Muscle layer of duodenum (tissue), 2 donors: ENCODE results near the gene DLG5.

Source experiments
- H3K27ac ChIP-seq: one replicate; pipeline ENCODE4 v1.7.0; 2013; ENCODE audit warnings: mild to moderate bottlenecking, low read length
- H3K27me3 ChIP-seq: one replicate; pipeline ENCODE4 v1.7.0; 2013; ENCODE audit warnings: low read depth, mild to moderate bottlenecking, control low read depth, low read length
- H3K36me3 ChIP-seq, 2 donors: one replicate each; pipeline ENCODE4 v1.7.0; 2013; ENCODE audit warnings: low read length in 2 of 2, control low read depth in 1 of 2, mild to moderate bottlenecking in 1 of 2; ENCODE audit not compliant: insufficient read depth in 2 of 2, control insufficient read depth in 1 of 2
- H3K4me1 ChIP-seq, 2 donors: one replicate each; pipeline ENCODE4 v1.7.0; 2013; ENCODE audit warnings: low read length in 2 of 2, mild to moderate bottlenecking in 2 of 2, control low read depth in 1 of 2, moderate library complexity in 1 of 2; ENCODE audit not compliant: insufficient read depth in 2 of 2, control insufficient read depth in 1 of 2
- H3K4me3 ChIP-seq, 2 donors: one replicate each; pipeline ENCODE4 v1.7.0; 2013; ENCODE audit warnings: low read length in 2 of 2, low read depth in 1 of 2, mild to moderate bottlenecking in 1 of 2
- H3K9me3 ChIP-seq, 2 donors: one replicate each; pipeline ENCODE4 v1.7.0; 2013; ENCODE audit warnings: low read length in 2 of 2, control low read depth in 1 of 2, mild to moderate bottlenecking in 1 of 2; ENCODE audit not compliant: control insufficient read depth in 1 of 2
- donor health status: healthy.

DLG5 gene

DNA sequence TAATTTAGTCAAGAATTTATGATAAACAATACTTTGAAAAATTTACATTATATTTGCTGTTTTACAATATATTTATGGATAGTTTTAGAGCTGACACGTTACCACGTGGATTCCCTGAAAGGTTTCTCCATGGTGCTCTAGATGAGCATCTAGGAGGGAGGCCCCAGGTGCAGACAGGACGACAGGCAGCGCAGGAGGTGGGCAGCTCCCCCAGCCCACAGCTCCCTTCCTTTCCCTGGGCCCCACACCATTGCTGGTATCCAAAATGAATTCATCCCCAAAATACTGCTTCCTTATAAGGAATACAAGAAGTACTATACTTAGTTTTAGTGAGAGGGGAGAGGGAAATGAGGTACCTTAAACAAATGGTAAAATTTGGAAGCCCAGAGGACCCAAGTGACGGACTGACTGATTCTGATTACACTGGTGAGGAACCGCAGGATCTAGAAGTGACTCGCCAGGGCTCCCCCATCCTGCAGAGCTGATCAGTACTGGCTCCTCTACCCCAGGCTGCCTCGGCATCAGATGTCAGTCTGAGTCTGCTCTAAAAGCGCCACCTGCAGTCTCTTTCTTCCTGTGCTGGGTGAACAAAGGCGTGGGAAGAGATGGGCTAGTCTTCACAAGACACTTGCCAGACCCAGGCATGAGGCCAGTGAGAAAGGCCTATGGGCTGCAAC lies 89.2 kb downstream of the DLG5 start:
- Histone ChIP-seq H3K4me1 (peaks cover 8 to 34% of the 10 kb centered on the region in 2 donors), H3K36me3 (peaks cover 33 to 45% of the 10 kb centered on the region in 2 donors), H3K27ac (no peak overlapping the region), H3K9me3 (no peaks in the 10 kb centered on the region), H3K27me3 (no peaks in the 10 kb centered on the region), H3K4me3 (no peak overlapping the region)

DNA sequence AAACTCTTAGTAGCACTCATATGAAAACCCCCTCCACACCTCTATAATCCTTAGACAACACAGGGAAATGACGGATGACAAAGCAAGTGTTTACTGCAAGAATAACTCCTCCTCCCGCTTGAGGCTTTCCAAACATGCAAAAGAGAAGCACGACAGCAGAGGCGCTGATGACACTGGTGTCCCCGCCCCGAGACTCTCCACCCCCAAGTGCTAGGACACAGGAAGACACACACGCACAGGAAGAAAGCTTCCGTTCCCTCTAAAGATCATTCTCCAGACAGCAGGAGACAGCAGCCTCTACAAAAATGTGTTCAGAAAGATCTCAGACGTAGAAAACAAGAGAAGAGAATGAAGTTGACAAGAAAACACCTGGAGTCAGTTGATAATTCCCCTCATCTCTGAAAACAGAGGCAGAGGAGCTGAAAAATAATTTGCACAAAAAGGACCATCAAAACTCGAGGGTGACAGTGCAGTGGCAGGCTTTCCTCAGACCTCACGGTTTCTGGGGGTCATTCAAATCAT lies 90.2 kb downstream of the DLG5 start:
- Histone ChIP-seq H3K9me3 (no peaks in the 10 kb centered on the region), H3K4me3 (no peak overlapping the region), H3K27me3 (no peaks in the 10 kb centered on the region), H3K27ac (peak overlapping the region; percentile 39), H3K4me1 (peaks cover 8 to 34% of the 10 kb centered on the region in 2 donors), H3K36me3 (peaks cover 26 to 45% of the 10 kb centered on the region in 2 donors)

DNA sequence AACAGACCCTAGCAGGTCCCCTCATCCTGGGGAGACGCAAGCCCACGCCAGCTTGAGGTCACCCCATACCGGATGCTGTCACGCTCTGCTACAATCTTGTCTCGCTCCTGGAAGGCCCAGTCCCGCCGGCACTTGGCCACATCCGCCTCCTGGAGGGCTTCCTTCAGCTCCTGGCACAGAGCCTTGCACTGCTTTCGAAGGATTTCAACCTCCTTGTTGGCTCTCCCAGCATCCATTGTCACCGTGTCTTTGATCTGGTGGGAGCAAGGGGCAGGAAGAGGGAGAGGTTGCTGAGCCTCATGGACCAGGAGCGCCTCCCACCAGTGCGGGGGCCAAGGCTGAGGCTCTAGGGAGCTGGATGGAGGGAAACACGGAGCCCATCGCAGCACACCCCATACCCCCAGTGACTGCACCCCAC lies 90.9 kb downstream of the DLG5 start:
- H3K27ac ChIP-seq = no peak overlapping the region
- H3K4me1 ChIP-seq = peaks cover 8 to 34% of the 10 kb centered on the region in 2 donors
- no peaks in the 10 kb centered on the region for H3K27me3 ChIP-seq
- H3K36me3 ChIP-seq = peaks cover 23 to 40% of the 10 kb centered on the region in 2 donors
- no peak overlapping the region for H3K4me3 ChIP-seq
- no peaks in the 10 kb centered on the region for H3K9me3 ChIP-seq

DNA sequence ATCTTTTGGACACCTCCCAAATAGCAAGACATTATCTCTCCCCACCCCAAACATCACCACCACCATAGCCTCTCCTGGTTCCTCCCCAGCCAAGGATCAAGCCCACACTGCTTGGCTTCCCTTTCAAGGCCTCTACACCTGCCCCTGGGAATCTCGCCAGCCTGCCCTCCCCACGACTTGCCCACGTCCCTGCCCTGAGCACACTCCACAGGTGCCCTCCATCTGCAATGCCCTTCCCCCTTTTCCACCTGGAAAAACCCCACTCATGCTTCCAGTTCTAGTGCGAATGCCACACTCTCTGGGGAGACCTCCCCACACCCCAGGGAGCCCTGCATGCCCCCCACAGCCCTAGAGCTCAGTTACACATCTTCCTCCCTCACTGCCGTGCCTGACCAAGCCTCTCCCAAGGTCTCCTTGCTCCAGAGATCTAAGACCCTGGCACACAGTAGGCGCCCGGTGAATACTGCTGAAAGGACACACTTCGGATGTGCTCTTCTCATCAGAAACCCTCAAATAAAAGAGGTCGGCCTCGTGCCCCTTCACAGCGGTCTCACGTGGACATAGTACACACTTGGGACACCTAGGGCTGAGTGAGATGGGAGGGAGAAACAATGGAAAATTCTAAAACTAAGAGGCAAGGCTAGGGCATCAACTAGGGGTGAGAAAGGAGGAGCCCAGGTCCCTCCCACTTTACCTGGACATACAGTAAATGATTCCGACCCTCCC lies 91.4 kb downstream of the DLG5 start:
- Histone ChIP-seq H3K4me3 (no peak overlapping the region), H3K4me1 (peaks cover 8 to 34% of the 10 kb centered on the region in 2 donors), H3K9me3 (no peaks in the 10 kb centered on the region), H3K27me3 (no peaks in the 10 kb centered on the region), H3K36me3 (peaks cover 27 to 45% of the 10 kb centered on the region in 2 donors), H3K27ac (no peak overlapping the region)

DNA sequence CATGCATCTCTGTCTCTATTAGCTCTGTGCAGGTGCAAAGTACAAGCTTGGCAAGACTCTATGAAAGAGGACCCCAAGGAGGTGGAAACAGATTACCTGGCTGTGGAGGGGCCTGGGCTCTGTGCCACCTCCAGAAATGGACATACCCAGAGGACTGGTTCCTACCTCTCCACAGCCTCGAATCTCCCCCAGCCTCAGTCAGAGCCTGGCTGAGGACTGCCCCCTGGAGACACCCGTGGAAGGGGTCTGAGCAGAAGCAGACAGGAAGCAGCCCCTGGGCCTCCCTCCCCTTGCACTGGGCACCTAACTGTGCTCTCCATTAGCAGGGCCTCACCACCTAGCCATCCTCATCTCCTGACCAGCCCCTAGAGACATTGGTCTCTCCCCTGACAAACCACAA lies 92.0 kb downstream of the DLG5 start:
- peaks cover 8 to 34% of the 10 kb centered on the region in 2 donors for H3K4me1 ChIP-seq
- H3K27ac ChIP-seq = no peak overlapping the region
- H3K27me3 ChIP-seq = no peaks in the 10 kb centered on the region
- no peak overlapping the region for H3K4me3 ChIP-seq
- peaks cover 32 to 50% of the 10 kb centered on the region in 2 donors for H3K36me3 ChIP-seq
- H3K9me3 ChIP-seq = no peaks in the 10 kb centered on the region

DNA sequence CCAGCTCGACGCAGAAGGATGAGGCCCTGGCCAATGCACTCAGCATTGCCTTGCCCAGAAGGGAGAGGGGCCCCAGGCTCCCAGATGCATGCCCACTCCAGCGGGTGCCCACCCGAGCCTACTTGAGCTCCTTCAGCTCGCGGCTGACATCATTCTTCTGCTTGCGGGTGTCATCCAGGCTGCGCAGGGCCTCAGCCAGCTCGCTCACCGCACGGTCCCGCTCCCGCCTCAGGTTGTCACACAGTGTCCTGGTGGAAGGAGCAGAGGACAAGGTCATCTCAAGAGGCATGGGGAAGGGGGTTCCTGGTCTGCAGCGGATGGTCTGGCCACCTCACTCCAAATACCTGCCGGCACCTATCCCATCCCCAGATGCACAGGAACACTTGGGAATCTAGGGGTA lies 92.8 kb downstream of the DLG5 start:
- H3K27me3 ChIP-seq = no peaks in the 10 kb centered on the region
- no peaks in the 10 kb centered on the region for H3K9me3 ChIP-seq
- peaks cover 8 to 34% of the 10 kb centered on the region in 2 donors for H3K4me1 ChIP-seq
- H3K4me3 ChIP-seq = no peak overlapping the region
- no peak overlapping the region for H3K27ac ChIP-seq
- H3K36me3 ChIP-seq = peaks cover 36 to 58% of the 10 kb centered on the region in 2 donors

DNA sequence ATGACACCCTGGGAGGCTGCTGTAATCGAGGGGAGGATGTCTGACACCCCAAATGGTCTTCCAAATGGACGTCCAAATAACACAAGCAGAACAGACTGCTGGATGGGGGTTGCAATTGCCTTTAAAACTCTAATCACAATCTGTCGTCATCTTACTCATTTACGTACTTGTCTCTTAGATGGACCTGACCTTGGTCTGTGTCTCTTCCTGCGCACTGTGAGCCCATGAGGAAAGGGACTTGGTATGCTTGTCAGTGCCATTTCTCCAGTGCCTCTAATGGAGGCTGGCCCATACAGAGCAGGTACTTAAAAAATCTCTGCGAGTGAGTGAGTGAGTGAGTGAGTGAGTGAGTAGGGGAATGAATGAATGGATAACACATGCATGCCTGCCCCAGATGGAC lies 93.3 kb downstream of the DLG5 start:
- H3K36me3 ChIP-seq = peaks cover 36 to 63% of the 10 kb centered on the region in 2 donors
- peaks cover 8 to 28% of the 10 kb centered on the region in 2 donors for H3K4me1 ChIP-seq
- H3K27me3 ChIP-seq = no peaks in the 10 kb centered on the region
- H3K9me3 ChIP-seq = no peaks in the 10 kb centered on the region
- H3K4me3 ChIP-seq = no peak overlapping the region
- H3K27ac ChIP-seq = no peak overlapping the region

DNA sequence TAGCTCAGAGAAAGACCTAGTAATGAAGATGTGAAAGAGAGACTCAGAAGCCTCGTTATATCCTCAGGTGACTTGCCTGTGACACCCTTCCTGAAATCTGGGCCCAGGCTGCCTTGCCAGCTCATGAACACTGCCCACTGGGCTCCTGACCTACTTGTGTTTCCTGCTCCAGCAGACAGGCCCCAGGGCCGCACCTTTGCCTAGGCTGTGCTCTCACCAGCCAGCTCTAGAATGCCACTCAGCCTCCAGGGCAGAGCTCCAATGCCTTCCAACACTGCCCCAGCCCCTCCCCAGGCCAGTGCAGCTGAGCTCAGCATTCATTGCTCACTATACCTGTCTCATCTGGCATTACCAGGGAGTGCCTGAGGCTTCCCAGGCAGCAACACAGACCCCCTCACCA lies 94.3 kb downstream of the DLG5 start:
- no peak overlapping the region for H3K4me3 ChIP-seq
- peaks cover 8 to 19% of the 10 kb centered on the region in 2 donors for H3K4me1 ChIP-seq
- peaks cover 41 to 68% of the 10 kb centered on the region in 2 donors for H3K36me3 ChIP-seq
- H3K27me3 ChIP-seq = no peaks in the 10 kb centered on the region
- no peak overlapping the region for H3K27ac ChIP-seq
- H3K9me3 ChIP-seq = no peaks in the 10 kb centered on the region

DNA sequence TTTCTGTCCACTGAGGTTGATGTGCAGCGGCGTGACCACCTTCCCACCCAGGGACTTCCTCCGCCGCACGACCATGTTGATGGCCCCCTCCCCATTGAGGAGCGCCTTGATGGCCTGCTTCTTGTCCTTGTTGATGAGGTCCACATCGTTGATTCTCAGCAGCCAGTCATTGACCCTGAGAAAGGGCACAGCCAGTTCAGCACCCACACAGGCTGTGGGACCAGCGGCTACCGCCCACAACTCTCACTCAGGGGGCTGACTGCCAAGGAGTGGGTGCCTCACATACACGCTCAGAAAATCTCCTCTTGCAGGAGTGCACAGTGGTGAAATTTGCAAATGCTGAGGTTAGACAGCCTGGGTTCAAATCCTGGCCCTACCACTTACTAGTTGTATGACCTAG lies 97.2 kb downstream of the DLG5 start:
- Histone ChIP-seq H3K36me3 (peaks cover 44 to 78% of the 10 kb centered on the region in 2 donors), H3K9me3 (no peaks in the 10 kb centered on the region)

DNA sequence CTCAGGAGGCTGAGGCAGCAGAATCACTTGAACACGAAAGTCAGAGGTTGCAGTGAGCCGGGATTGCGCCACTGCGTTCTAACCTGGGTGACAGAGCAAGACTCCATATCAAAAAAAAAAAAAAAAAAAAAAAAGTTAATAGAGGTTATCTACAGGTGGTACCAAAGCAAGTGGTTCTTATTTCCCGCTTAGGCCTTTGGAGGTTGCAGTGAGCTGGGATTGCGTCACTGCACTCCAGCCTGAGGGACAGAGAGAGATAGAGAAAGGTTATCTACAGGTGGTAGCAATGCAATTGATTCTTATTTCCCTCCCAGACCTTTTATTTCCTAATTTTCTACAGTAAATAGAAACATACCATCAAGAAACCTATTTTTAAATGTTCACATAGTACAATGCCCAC lies 98.2 kb downstream of the DLG5 start:
- no peak overlapping the region for H3K27ac ChIP-seq
- no peaks in the 10 kb centered on the region for H3K4me1 ChIP-seq
- H3K36me3 ChIP-seq = peaks cover 42 to 75% of the 10 kb centered on the region in 2 donors
- no peaks in the 10 kb centered on the region for H3K9me3 ChIP-seq
- H3K4me3 ChIP-seq = no peak overlapping the region
- H3K27me3 ChIP-seq = no peaks in the 10 kb centered on the region

More for the DNA sequence above, 97.2 kb downstream of the DLG5 start:
- Histone ChIP-seq H3K4me3 (no peak overlapping the region), H3K27me3 (no peaks in the 10 kb centered on the region), H3K27ac (no peak overlapping the region), H3K4me1 (no peaks in the 10 kb centered on the region)

DNA sequence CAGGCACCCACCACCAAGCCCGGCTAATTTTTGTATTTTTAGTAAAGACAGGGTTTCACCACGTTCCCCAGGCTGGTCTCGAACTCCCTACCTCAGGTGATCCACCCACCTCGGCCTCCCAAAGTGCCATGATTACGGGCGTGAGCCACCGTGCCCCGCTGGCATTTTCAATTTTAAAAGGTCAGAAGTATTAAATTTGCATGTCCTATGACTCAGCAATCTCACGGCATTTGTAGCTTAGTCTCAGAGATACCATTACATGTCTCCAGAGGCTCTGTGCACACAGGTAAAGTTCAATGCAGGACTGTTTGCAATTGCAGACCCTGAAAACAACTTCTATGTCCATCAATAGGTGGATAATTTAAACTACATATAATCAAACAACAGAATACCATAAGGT lies 99.2 kb downstream of the DLG5 start:
- no peaks in the 10 kb centered on the region for H3K4me1 ChIP-seq
- H3K27me3 ChIP-seq = no peaks in the 10 kb centered on the region
- no peak overlapping the region for H3K4me3 ChIP-seq
- H3K9me3 ChIP-seq = no peaks in the 10 kb centered on the region
- peaks cover 35 to 70% of the 10 kb centered on the region in 2 donors for H3K36me3 ChIP-seq
- H3K27ac ChIP-seq = no peak overlapping the region
